Neural progenitor cell (in vitro differentiated cells): Measurements from ENCODE around the gene CFAP61. TPM values are rescaled to one million over a fixed set of nuclear protein-coding genes. Genes with fewer than 3 reads are reported as not detected.

ENCODE experiments used
- DNase-seq: peaks from one replicate; pipeline ENCODE4 v3.0.0-alpha.2; 2016; ENCODE audit warnings: low spot score
- H2AFZ ChIP-seq: fragments of 200-600 bp; sonication (generic); replicated peaks from 2 replicates; pipeline ENCODE4 v1.6.1; 2016; ENCODE audit warnings: antibody characterized with exemption
- H3F3A ChIP-seq: fragments of 200-600 bp; sonication (generic); 2 replicates; pipeline ENCODE4 v1.6.1; 2016; ENCODE audit warnings: antibody characterized with exemption, low read depth
- H3K27ac ChIP-seq: fragments of 200-600 bp; sonication (generic); 2 replicates; pipeline ENCODE4 v1.5.1; 2016; ENCODE audit warnings: mild to moderate bottlenecking
- H3K27me3 ChIP-seq: fragments of 200-600 bp; sonication (generic); 2 replicates; pipeline ENCODE4 v1.6.1; 2016; ENCODE audit warnings: mild to moderate bottlenecking, moderate library complexity
- H3K36me3 ChIP-seq: fragments of 200-600 bp; sonication (generic); 2 replicates; pipeline ENCODE4 v1.5.1; 2016
- H3K4me1 ChIP-seq: fragments of 200-600 bp; sonication (generic); 2 replicates; pipeline ENCODE4 v1.6.1; 2016; ENCODE audit warnings: mixed run types
- H3K4me2 ChIP-seq: fragments of 200-600 bp; sonication (generic); 2 replicates; pipeline ENCODE4 v1.6.1; 2016
- H3K4me3 ChIP-seq: fragments of 200-600 bp; sonication (generic); 2 replicates; pipeline ENCODE4 v1.5.1; 2016
- H3K79me2 ChIP-seq: fragments of 200-600 bp; sonication (generic); 2 replicates; pipeline ENCODE4 v1.6.1; 2016; ENCODE audit warnings: low read depth
- H3K9ac ChIP-seq: fragments of 200-600 bp; sonication (generic); 2 replicates; pipeline ENCODE4 v1.6.1; 2016
- H3K9me3 ChIP-seq: fragments of 200-600 bp; sonication (generic); 2 replicates; pipeline ENCODE4 v1.5.1; 2016; ENCODE audit warnings: low read depth
- H4K20me1 ChIP-seq: fragments of 200-600 bp; sonication (generic); 2 replicates; pipeline ENCODE4 v1.6.1; 2016; ENCODE audit warnings: low read depth
- H3K27ac Mint-ChIP-seq: 3 replicates; pipeline ENCODE4 v1.8.0; 2021; ENCODE audit warnings: mixed read lengths
- H3K27me3 Mint-ChIP-seq: 2 replicates; pipeline ENCODE4 v1.8.0; 2022; ENCODE audit warnings: low read depth, mild to moderate bottlenecking, inconsistent platforms, moderate library complexity, mixed read lengths; ENCODE audit not compliant: insufficient read depth
- H3K36me3 Mint-ChIP-seq: 3 replicates; pipeline ENCODE4 v1.8.0; 2021; ENCODE audit warnings: mixed read lengths
- H3K4me1 Mint-ChIP-seq: 3 replicates; pipeline ENCODE4 v1.8.0; 2021; ENCODE audit warnings: mixed read lengths
- H3K4me3 Mint-ChIP-seq: 3 replicates; pipeline ENCODE4 v1.8.0; 2021; ENCODE audit warnings: mild to moderate bottlenecking, moderate library complexity, mixed read lengths
- H3K9me3 Mint-ChIP-seq: 3 replicates; pipeline ENCODE4 v1.8.0; 2020; ENCODE audit warnings: mixed read lengths
- EZH2 ChIP-seq: fragments of 200-600 bp; sonication (generic); IDR thresholded peaks from 2 replicates; pipeline ENCODE4 v1.6.1; 2017; ENCODE audit warnings: antibody characterized with exemption, mild to moderate bottlenecking, moderate library complexity
- EZH2phosphoT487 ChIP-seq: fragments of 200-600 bp; sonication (generic); IDR thresholded peaks from 2 replicates; pipeline ENCODE4 v1.6.1; 2017; ENCODE audit warnings: antibody characterized with exemption
- total RNA-seq: library from RNA; depleted of rRNA; stranded (reverse); fragments of >200 nt; gene quantifications from 2 replicates; pipeline ENCODE4 v1.2.3, GENCODE V29; 2015; ENCODE audit warnings: low replicate concordance
- TF ChIP-seq, protein P1 (sequence below): fragments of 200-600 bp; sonication (generic); IDR thresholded peaks from 2 replicates; pipeline ENCODE4 v1.5.1; 2017; ENCODE audit warnings: antibody characterized with exemption, mild to moderate bottlenecking

Gene CFAP61
- total RNA-seq, 1 donor from 2014 or later: not detected

GRCh38 chr20:20014659-20015058 is 37.7 kb upstream of the CFAP61 start:
- H3K79me2 ChIP-seq: peaks cover 25% of the 10 kb centered on the region
- TF ChIP-seq EZH2: no peak
- no peak for TF ChIP-seq EZH2phosphoT487
- TF ChIP-seq, protein P1, sequence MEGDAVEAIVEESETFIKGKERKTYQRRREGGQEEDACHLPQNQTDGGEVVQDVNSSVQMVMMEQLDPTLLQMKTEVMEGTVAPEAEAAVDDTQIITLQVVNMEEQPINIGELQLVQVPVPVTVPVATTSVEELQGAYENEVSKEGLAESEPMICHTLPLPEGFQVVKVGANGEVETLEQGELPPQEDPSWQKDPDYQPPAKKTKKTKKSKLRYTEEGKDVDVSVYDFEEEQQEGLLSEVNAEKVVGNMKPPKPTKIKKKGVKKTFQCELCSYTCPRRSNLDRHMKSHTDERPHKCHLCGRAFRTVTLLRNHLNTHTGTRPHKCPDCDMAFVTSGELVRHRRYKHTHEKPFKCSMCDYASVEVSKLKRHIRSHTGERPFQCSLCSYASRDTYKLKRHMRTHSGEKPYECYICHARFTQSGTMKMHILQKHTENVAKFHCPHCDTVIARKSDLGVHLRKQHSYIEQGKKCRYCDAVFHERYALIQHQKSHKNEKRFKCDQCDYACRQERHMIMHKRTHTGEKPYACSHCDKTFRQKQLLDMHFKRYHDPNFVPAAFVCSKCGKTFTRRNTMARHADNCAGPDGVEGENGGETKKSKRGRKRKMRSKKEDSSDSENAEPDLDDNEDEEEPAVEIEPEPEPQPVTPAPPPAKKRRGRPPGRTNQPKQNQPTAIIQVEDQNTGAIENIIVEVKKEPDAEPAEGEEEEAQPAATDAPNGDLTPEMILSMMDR: no peak
- H3F3A ChIP-seq: peaks cover 15% of the 10 kb centered on the region
- Mint-ChIP-seq H3K27ac (no peak overlapping the region), H3K9me3 (no peaks in the 10 kb centered on the region), H3K27me3 (peaks cover 2% of the 10 kb centered on the region), H3K4me1 (peaks cover 22% of the 10 kb centered on the region), H3K4me3 (no peak overlapping the region), H3K36me3 (no peaks in the 10 kb centered on the region)
- no peak for DNase-seq
- no peaks in the 10 kb centered on the region for H3K36me3 ChIP-seq
- H3K9me3 ChIP-seq: no peaks in the 10 kb centered on the region
- H3K4me1 ChIP-seq: peaks cover 7% of the 10 kb centered on the region
- no peaks in the 10 kb centered on the region for H3K27me3 ChIP-seq
- peaks cover 14% of the 10 kb centered on the region for H4K20me1 ChIP-seq
- H3K4me3 ChIP-seq: no peak overlapping the region
- H3K27ac ChIP-seq: no peak overlapping the region
- H3K4me2 ChIP-seq: no peak overlapping the region
- no peak overlapping the region for H3K9ac ChIP-seq
- H2AFZ ChIP-seq: no peak overlapping the region

GRCh38 chr20:20017001-20017843 is 35.1 kb upstream of the CFAP61 start, which contains the start of gene NAA20:
NAA20 (plus strand) TSS chr20:20017362; CDS start chr20:20017397, 35 bp downstream.
- H3K4me1 Mint-ChIP-seq: peaks cover 21% of the 10 kb centered on the region
- H3K27me3 Mint-ChIP-seq: no peaks in the 10 kb centered on the region
- peak within 1 kb of the TSS; percentile 80 for H3K27ac Mint-ChIP-seq
- H3K4me3 Mint-ChIP-seq: peak within 1 kb of the TSS; percentile 85
- Histone ChIP-seq H3K79me2 (peaks cover 50% of the 10 kb centered on the region), H3K36me3 (no peaks in the 10 kb centered on the region), H3K9me3 (no peaks in the 10 kb centered on the region), H2AFZ (peak within 1 kb of the TSS; percentile 97), H3K27me3 (no peaks in the 10 kb centered on the region), H3F3A (peaks cover 15% of the 10 kb centered on the region), H3K9ac (peak within 1 kb of the TSS; percentile 81), H3K4me1 (peaks cover 7% of the 10 kb centered on the region), H3K27ac (no peak within 1 kb of the TSS), H3K4me3 (peak within 1 kb of the TSS; percentile 99), H4K20me1 (peaks cover 14% of the 10 kb centered on the region), H3K4me2 (peak within 1 kb of the TSS; percentile 98)
- no peaks in the 10 kb centered on the region for H3K9me3 Mint-ChIP-seq
- DNase-seq: peak; percentile 96
- H3K36me3 Mint-ChIP-seq: peaks cover 2% of the 10 kb centered on the region
- TF ChIP-seq, protein P1: peak; percentile 62
- no peak for TF ChIP-seq EZH2phosphoT487

- Mint-ChIP-seq H3K4me3 (peak overlapping the region; percentile 79), H3K9me3 (no peaks in the 10 kb centered on the region), H3K27ac (no peak overlapping the region), H3K4me1 (peaks cover 17% of the 10 kb centered on the region), H3K27me3 (no peaks in the 10 kb centered on the region), H3K36me3 (peaks cover 2% of the 10 kb centered on the region)
- Histone ChIP-seq H3K4me2 (peak overlapping the region; percentile 98), H2AFZ (peak overlapping the region; percentile 97), H3K79me2 (peaks cover 56% of the 10 kb centered on the region), H3K27ac (no peak overlapping the region), H3K36me3 (no peaks in the 10 kb centered on the region), H3K9ac (peak overlapping the region; percentile 81), H3F3A (peaks cover 15% of the 10 kb centered on the region), H3K4me1 (peaks cover 7% of the 10 kb centered on the region), H4K20me1 (peaks cover 14% of the 10 kb centered on the region), H3K27me3 (no peaks in the 10 kb centered on the region), H3K4me3 (peak overlapping the region; percentile 99), H3K9me3 (no peaks in the 10 kb centered on the region)
- peak; percentile 52 for DNase-seq
- TF ChIP-seq EZH2phosphoT487 (no peak), EZH2 (no peak)
- TF ChIP-seq, protein P1: no peak
Observed at GRCh38 chr20:20017844-20018185, 34.5 kb upstream of the CFAP61 start.
